Liver (tissue), 4 donors: ENCODE data around the gene ZNF346. TPM values are rescaled to one million over a fixed set of nuclear protein-coding genes. Genes with fewer than 3 reads are reported as not detected.

Source experiments
- polyA plus RNA-seq, 2 donors: library from polyadenylated mRNA; stranded (reverse) in 1 of 2; unstranded in 1 of 2; fragments of 200-250 nt in 1 of 2; fragments of >200 nt in 1 of 2; fragmentation: Nextera tagmentation in 1 of 2; extraction: Ambion mirVana in 1 of 2; gene quantifications; one replicate each; pipeline versions ENCODE4 v1.2.1 to v1.2.3, GENCODE V29; 2013 to 2015
- total RNA-seq, 2 donors: library from RNA; depleted of rRNA; stranded (reverse); fragments of >200 nt; gene quantifications; one replicate each; pipeline ENCODE4 v1.2.3, GENCODE V29; 2014
- donor health status: healthy.
- donor health status: healthy.
- donor health status: healthy.

Gene ZNF346
- total and polyA plus RNA-seq, 4 donors, result 3.7 to 11.0 (median 6.4) TPM

Other genes with a start within 250 kb of the ZNF346 start
- gene UNC5A, start 212.1 kb upstream of the ZNF346 start, total RNA-seq, result under 1 TPM in 1 of 2 donors, not detected in 1; under 0.01 TPM
- gene UNC5A, start 212.1 kb upstream of the ZNF346 start, polyA plus RNA-seq, result under 1 TPM; 0.03 to 0.07 TPM
- gene HK3, start 123.3 kb upstream of the ZNF346 start, total RNA-seq, result 10 to 100 TPM; 16.7 to 25.5 TPM
- gene HK3, start 123.3 kb upstream of the ZNF346 start, polyA plus RNA-seq, result 1 to 10 TPM; 4.3 to 9.9 TPM
- gene UIMC1, start 15.9 kb upstream of the ZNF346 start, total RNA-seq, result 10 to 100 TPM; 16.3 to 26.0 TPM
- 1 to 10 TPM; 5.9 to 7.1 TPM for gene UIMC1, start 15.9 kb upstream of the ZNF346 start, polyA plus RNA-seq
- gene FGFR4, start 64.2 kb downstream of the ZNF346 start, total RNA-seq, result 10 to 100 TPM; 64.4 to 72.6 TPM
- gene FGFR4, start 64.2 kb downstream of the ZNF346 start, polyA plus RNA-seq, result 10 to 100 TPM; 42.3 to 48.1 TPM
- gene NSD1, start 111.1 kb downstream of the ZNF346 start, total RNA-seq, result 10 to 100 TPM; 25.8 to 34.1 TPM
- 10 to 100 TPM in 1 of 2 donors, 1 to 10 TPM in 1; 5.3 to 12.8 TPM for gene NSD1, start 111.1 kb downstream of the ZNF346 start, polyA plus RNA-seq